ENCODE measurements around the gene CRISPLD2.
"Not testable (repeated sequence)": the region's sequence is repeated elsewhere in the genome, so short reads cannot be mapped to it uniquely, and the experiment has no call there.

The CRISPLD2 gene

GRCh38 chr16:84822990-84823389 is 3.2 kb downstream of the CRISPLD2 start:
- DNase-seq = no peak

- DNase-seq = no peak
Observed at GRCh38 chr16:84823484-84823883, 3.7 kb downstream of the CRISPLD2 start.

GRCh38 chr16:84823926-84824325 is 4.1 kb downstream of the CRISPLD2 start:
- no peak for DNase-seq

GRCh38 chr16:84825896-84826557 is 6.2 kb downstream of the CRISPLD2 start:
- DNase-seq = no peak

GRCh38 chr16:84826558-84826941 is 6.8 kb downstream of the CRISPLD2 start:
- no peak for DNase-seq

GRCh38 chr16:84827131-84827574 is 7.4 kb downstream of the CRISPLD2 start:
- DNase-seq = peak; percentile 40

- DNase-seq = no peak
Observed at GRCh38 chr16:84827897-84828296, 8.1 kb downstream of the CRISPLD2 start.

- no peak for DNase-seq
Observed at GRCh38 chr16:84828322-84828721, 8.5 kb downstream of the CRISPLD2 start.

- DNase-seq = no peak
Observed at GRCh38 chr16:84829168-84829965, 9.6 kb downstream of the CRISPLD2 start.

- no peak for DNase-seq
Observed at GRCh38 chr16:84830765-84831384, 11.1 kb downstream of the CRISPLD2 start.

GRCh38 chr16:84831728-84832127 is 11.9 kb downstream of the CRISPLD2 start:
- not testable (repeated sequence) for DNase-seq

GRCh38 chr16:84832488-84833143 is 12.8 kb downstream of the CRISPLD2 start:
- no peak for DNase-seq

- DNase-seq = no peak
Observed at GRCh38 chr16:84833144-84833500, 13.3 kb downstream of the CRISPLD2 start.

- DNase-seq = no peak
Observed at GRCh38 chr16:84833542-84834402, 14.0 kb downstream of the CRISPLD2 start.

GRCh38 chr16:84834403-84834772 is 14.6 kb downstream of the CRISPLD2 start:
- no peak for DNase-seq

GRCh38 chr16:84836234-84836647 is 16.5 kb downstream of the CRISPLD2 start:
- DNase-seq = no peak

- no peak for DNase-seq
Observed at GRCh38 chr16:84836967-84837366, 17.2 kb downstream of the CRISPLD2 start.

- no peak for DNase-seq
Observed at GRCh38 chr16:84838383-84838948, 18.7 kb downstream of the CRISPLD2 start.

GRCh38 chr16:84839054-84839453 is 19.3 kb downstream of the CRISPLD2 start:
- no peak for DNase-seq

- DNase-seq = no peak
Observed at GRCh38 chr16:84839956-84840355, 20.2 kb downstream of the CRISPLD2 start.

GRCh38 chr16:84840687-84841627 is 21.2 kb downstream of the CRISPLD2 start:
- DNase-seq = no peak

Data from CD4-positive, alpha-beta T cell treated with Interleukin-15 for 1 hour (primary cell).